Endothelial cell of umbilical vein (primary cell): Measurements from ENCODE around the gene PCMTD2. TPM values are rescaled to one million over a fixed set of nuclear protein-coding genes. Genes with fewer than 3 reads are reported as not detected.

Experiments
- BruUV-seq: library from RNA; stranded (reverse); fragments of 400-500 nt; replicated peaks from 2 replicates; lab custom pipeline; 2021; lab: Mats Ljungman, UMichigan
- CTCF ChIA-PET: fragments of 300-600, 350-600 bp; sonication (Branson Sonifier 250); formaldehyde crosslinking; loops from one replicate; lab custom pipeline; 2021; ENCODE audit warnings: antibody characterized with exemption, inconsistent platforms; lab: Charles Lee
- POLR2A ChIA-PET: fragments of 300-600, 350-600 bp; sonication (Branson Sonifier 250); formaldehyde crosslinking; loops from one replicate; lab custom pipeline; 2021; ENCODE audit warnings: antibody characterized with exemption, inconsistent platforms; lab: Charles Lee
- DNase-seq: peaks from one replicate; pipeline ENCODE4 v3.0.0-alpha.2; 2011; ENCODE audit warnings: low read depth, low spot score
- FAIRE-seq: peaks from 2 replicates; lab custom pipeline; 2011; peaks lifted over from hg19 to GRCh38; lab: Jason Lieb, UNC
- H2AFZ ChIP-seq: 2 replicates; pipeline ENCODE4 v1.6.0; 2012; ENCODE audit warnings: low read depth, low read length, control low read depth, inconsistent platforms
- H3K27ac ChIP-seq: 2 replicates; pipeline ENCODE4 v1.5.1; 2011; ENCODE audit warnings: low read depth, mild to moderate bottlenecking, control low read depth, low read length, moderate library complexity; ENCODE audit not compliant: insufficient read depth
- H3K27me3 ChIP-seq, 2 experiments: 2 replicates each; pipeline versions ENCODE4 v1.6.0 to v1.6.1; 2011; ENCODE audit warnings: low read length in 2 of 2, mixed read lengths in 1 of 2; ENCODE audit not compliant: control insufficient read depth in 2 of 2, insufficient read depth in 2 of 2
- H3K36me3 ChIP-seq, 2 experiments: 2 replicates in 1 of 2; 3 replicates in 1 of 2; pipeline ENCODE4 v1.5.1; 2011; ENCODE audit warnings: low read length in 2 of 2, mild to moderate bottlenecking in 1 of 2, moderate library complexity in 1 of 2; ENCODE audit not compliant: control insufficient read depth in 2 of 2, insufficient read depth in 2 of 2; ENCODE audit errors: extremely low read depth in 1 of 2
- H3K4me1 ChIP-seq: 3 replicates; pipeline ENCODE4 v1.5.1; 2011; ENCODE audit warnings: mild to moderate bottlenecking, low read length; ENCODE audit not compliant: control insufficient read depth, insufficient read depth; ENCODE audit errors: extremely low read depth
- H3K4me2 ChIP-seq: 2 replicates; pipeline ENCODE4 v1.6.1; 2011; ENCODE audit warnings: low read length, control low read depth, mixed read lengths; ENCODE audit not compliant: insufficient read depth
- H3K4me3 ChIP-seq, 3 experiments: fragments of 200-600 bp in 1 of 3; sonication (generic), shearing (Covaris generic) in 1 of 3; replicated peaks in 1 of 3; 2 replicates each; pipeline ENCODE4 v1.5.1; 2011 to 2016; ENCODE audit warnings: control low read depth in 3 of 3, low read length in 3 of 3, mild to moderate bottlenecking in 2 of 3, inconsistent platforms in 1 of 3, low read depth in 1 of 3, moderate library complexity in 1 of 3; ENCODE audit not compliant: insufficient read depth in 1 of 3
- H3K79me2 ChIP-seq: 2 replicates; pipeline ENCODE4 v1.6.0; 2012; ENCODE audit warnings: low read length, inconsistent platforms; ENCODE audit not compliant: control insufficient read depth, insufficient read depth
- H3K9ac ChIP-seq: replicated peaks from 2 replicates; pipeline ENCODE3; 2011; ENCODE audit warnings: low read length, control low read depth; ENCODE audit not compliant: insufficient read depth; ENCODE audit errors: extremely low read depth
- H3K9me1 ChIP-seq: replicated peaks from 3 replicates; pipeline ENCODE4 v1.6.0; 2011; ENCODE audit warnings: mild to moderate bottlenecking, low read length; ENCODE audit not compliant: control insufficient read depth, insufficient read depth; ENCODE audit errors: extremely low read depth
- H3K9me3 ChIP-seq: replicated peaks from 2 replicates; pipeline ENCODE4 v1.5.1; 2012; ENCODE audit warnings: low read length, inconsistent platforms; ENCODE audit not compliant: control insufficient read depth, insufficient read depth
- H4K20me1 ChIP-seq: replicated peaks from 2 replicates; pipeline ENCODE3; 2011; ENCODE audit warnings: mild to moderate bottlenecking, low read length; ENCODE audit not compliant: control insufficient read depth, insufficient read depth; ENCODE audit errors: extremely low read depth
- CTCF ChIP-seq, 2 donors: IDR thresholded peaks; 1 replicate in 1 of 2; 2 replicates in 1 of 2; pipeline ENCODE4 v1.5.1; 2011; ENCODE audit warnings: low read length in 2 of 2, mild to moderate bottlenecking in 2 of 2, moderate library complexity in 2 of 2, control low read depth in 1 of 2, inconsistent platforms in 1 of 2, low read depth in 1 of 2; ENCODE audit not compliant: insufficient read depth in 1 of 2; ENCODE audit errors: extremely low read depth in 1 of 2
- EZH2 ChIP-seq: IDR thresholded peaks from 2 replicates; pipeline ENCODE4 v1.6.1; 2012; ENCODE audit warnings: borderline replicate concordance, low read depth, mild to moderate bottlenecking, moderate library complexity, low read length, inconsistent platforms; ENCODE audit not compliant: severe bottlenecking
- FOS ChIP-seq: IDR thresholded peaks from 2 replicates; pipeline ENCODE4 v1.6.1; 2011; ENCODE audit warnings: mild to moderate bottlenecking, low read length, moderate library complexity, borderline replicate concordance; ENCODE audit not compliant: insufficient read depth
- GATA2 ChIP-seq: IDR thresholded peaks from 2 replicates; pipeline ENCODE4 v1.7.0; 2011; ENCODE audit warnings: low read depth, mild to moderate bottlenecking, moderate library complexity, mixed read lengths, low read length; ENCODE audit not compliant: insufficient read length, insufficient read depth
- JUN ChIP-seq: IDR thresholded peaks from 2 replicates; pipeline ENCODE4 v1.6.1; 2011; ENCODE audit warnings: borderline replicate concordance, low read depth; ENCODE audit not compliant: insufficient read length, insufficient read depth
- MAX ChIP-seq: IDR thresholded peaks from 2 replicates; pipeline ENCODE4 v1.6.1; 2011; ENCODE audit not compliant: insufficient read depth, insufficient read length
- MYC ChIP-seq: IDR thresholded peaks from one replicate; pipeline ENCODE4 v1.6.1; 2011; ENCODE audit warnings: mild to moderate bottlenecking, low read depth, low read length
- POLR2A ChIP-seq: IDR thresholded peaks from 2 replicates; pipeline ENCODE4 v1.6.1; 2012; ENCODE audit warnings: low read depth, mild to moderate bottlenecking, control low read depth, low read length
- POLR2AphosphoS5 ChIP-seq: IDR thresholded peaks from 2 replicates; pipeline ENCODE4 v1.6.1; 2012; ENCODE audit warnings: low read depth, mild to moderate bottlenecking, control low read depth, low read length, moderate library complexity; ENCODE audit not compliant: insufficient read depth
- dilution Hi-C: fragments of 300-500 bp; cut with MboI; formaldehyde crosslinking; loops from one replicate; pipeline ENCODE4 v1.15.0; 2019; ENCODE audit warnings: low sequenced_read_pairs; ENCODE audit not compliant: extremely low pct_ligation_motif_present
- intact Hi-C: fragments of 100-400 bp; cut with micrococcal nuclease; formaldehyde crosslinking; loops from one replicate; pipeline ENCODE4 v1.10.0; 2022
- polyA plus RNA-seq, 4 experiments: library from polyadenylated mRNA; depleted of rRNA in 3 of 4; stranded (reverse) in 3 of 4; unstranded in 1 of 4; fragments of >200 nt; gene quantifications; 2 replicates each; pipeline versions ENCODE4 v1.2.1 to v1.2.3, GENCODE V29; 2011 to 2012; ENCODE audit warnings: missing spikeins in 1 of 4
- total RNA-seq: library from RNA; stranded (reverse); gene quantifications from 2 replicates; pipeline ENCODE4 v1.2.3, GENCODE V29; 2021

PCMTD2 gene
- total and polyA plus RNA-seq, 2 donors (not counting 3 experiments of a cell fraction or from before 2014, with no cell fraction given), result 27.4 to 45.7 TPM

GRCh38 chr20:64244870-64245603, 10.5 kb upstream of the PCMTD2 start:
- H3K36me3 ChIP-seq, result no peaks in the 10 kb centered on the region
- H2AFZ ChIP-seq, result no peak overlapping the region
- no peaks in the 10 kb centered on the region for H3K9me1 ChIP-seq
- ChIA-PET CTCF (no interaction called here), POLR2A (no interaction called here)
- no peak overlapping the region for H3K27ac ChIP-seq
- no peak overlapping the region for H3K9ac ChIP-seq
- FAIRE-seq (no peak), DNase-seq (no peak)
- no peaks in the 10 kb centered on the region for H4K20me1 ChIP-seq
- H3K4me1 ChIP-seq, result no peaks in the 10 kb centered on the region
- BruUV-seq, result no TSS peak
- H3K79me2 ChIP-seq, result no peaks in the 10 kb centered on the region
- dilution Hi-C loops (no loop called here), intact Hi-C loops (no loop called here)
- no peak for TF ChIP-seq JUN
- TF ChIP-seq FOS, result no peak
- no peak for TF ChIP-seq MAX
- TF ChIP-seq POLR2A, result no peak
- no peak for TF ChIP-seq EZH2
- no peak for TF ChIP-seq POLR2AphosphoS5
- TF ChIP-seq GATA2, result no peak
- TF ChIP-seq CTCF (IDR thresholded peaks at IDR 0.05; ENCODE audit: extremely low read depth in 1 of 2, insufficient read depth in 1 of 2, low read depth in 1 of 2, low read length in 2 of 2), result no peak
- no peak for TF ChIP-seq MYC
- H3K9me3 ChIP-seq, result no peaks in the 10 kb centered on the region
- no peak overlapping the region for H3K4me3 ChIP-seq
- no peak overlapping the region for H3K4me2 ChIP-seq
- H3K27me3 ChIP-seq, result peaks cover 0 to 7% of the 10 kb centered on the region in 2 experiments
